GM23338 (cell line): ENCODE results near the gene CBY1. TPM values are rescaled to one million over a fixed set of nuclear protein-coding genes. Genes with fewer than 3 reads are reported as not detected.

Experiments
- CREB1 ChIP-seq: fragments of 250-450 bp; sonication (Bioruptor Pico); IDR thresholded peaks from 2 replicates; pipeline ENCODE4 v1.5.0; 2020; ENCODE audit warnings: low read depth, mild to moderate bottlenecking, moderate library complexity
- EZH2 ChIP-seq: fragments of 200-600 bp; sonication (generic); IDR thresholded peaks from one replicate; pipeline ENCODE4 v1.8.0; 2017; ENCODE audit warnings: antibody characterized with exemption, mild to moderate bottlenecking, low read depth; ENCODE audit not compliant: unreplicated experiment
- EZH2phosphoT487 ChIP-seq: fragments of 200-600 bp; sonication (generic); IDR thresholded peaks from one replicate; pipeline ENCODE4 v1.8.1; 2018; ENCODE audit warnings: antibody characterized with exemption; ENCODE audit not compliant: unreplicated experiment
- NANOG ChIP-seq: IDR thresholded peaks from 2 replicates; pipeline ENCODE4 v1.6.1; 2016; ENCODE audit warnings: antibody characterized with exemption, borderline replicate concordance
- ZNF114 ChIP-seq: fragments of 250-450 bp; sonication (Bioruptor Pico); IDR thresholded peaks from 2 replicates; pipeline ENCODE4 v1.5.0; 2020; ENCODE audit warnings: mild to moderate bottlenecking, moderate library complexity
- polyA plus RNA-seq: library from polyadenylated mRNA; unstranded; fragments of >200 nt; fragmentation: Nextera tagmentation; extraction: Ambion mirVana; gene quantifications from 2 replicates; pipeline ENCODE4 v1.2.1, GENCODE V29; 2016
- total RNA-seq: library from RNA; depleted of rRNA; stranded (reverse); fragments of >200 nt; shearing (Covaris generic); gene quantifications from 2 replicates; pipeline ENCODE4 v1.2.3, GENCODE V29; 2014; rRNA removed
- TF ChIP-seq, protein P1 (sequence below): fragments of 250-450 bp; sonication (Bioruptor Pico); IDR thresholded peaks from 2 replicates; pipeline ENCODE4 v1.5.0; 2020; ENCODE audit warnings: mild to moderate bottlenecking, moderate library complexity
- TF ChIP-seq, protein P2 (sequence below): IDR thresholded peaks from 2 replicates; pipeline ENCODE4 v1.6.1; 2016; ENCODE audit warnings: antibody characterized with exemption

The CBY1 gene
- total and polyA plus RNA-seq, 2 experiments from 2014 or later = 12.8 to 36.4 TPM

GRCh38 chr22:38721551-38721950, 65.1 kb downstream of the CBY1 start (continued):
- TF ChIP-seq, protein P1, sequence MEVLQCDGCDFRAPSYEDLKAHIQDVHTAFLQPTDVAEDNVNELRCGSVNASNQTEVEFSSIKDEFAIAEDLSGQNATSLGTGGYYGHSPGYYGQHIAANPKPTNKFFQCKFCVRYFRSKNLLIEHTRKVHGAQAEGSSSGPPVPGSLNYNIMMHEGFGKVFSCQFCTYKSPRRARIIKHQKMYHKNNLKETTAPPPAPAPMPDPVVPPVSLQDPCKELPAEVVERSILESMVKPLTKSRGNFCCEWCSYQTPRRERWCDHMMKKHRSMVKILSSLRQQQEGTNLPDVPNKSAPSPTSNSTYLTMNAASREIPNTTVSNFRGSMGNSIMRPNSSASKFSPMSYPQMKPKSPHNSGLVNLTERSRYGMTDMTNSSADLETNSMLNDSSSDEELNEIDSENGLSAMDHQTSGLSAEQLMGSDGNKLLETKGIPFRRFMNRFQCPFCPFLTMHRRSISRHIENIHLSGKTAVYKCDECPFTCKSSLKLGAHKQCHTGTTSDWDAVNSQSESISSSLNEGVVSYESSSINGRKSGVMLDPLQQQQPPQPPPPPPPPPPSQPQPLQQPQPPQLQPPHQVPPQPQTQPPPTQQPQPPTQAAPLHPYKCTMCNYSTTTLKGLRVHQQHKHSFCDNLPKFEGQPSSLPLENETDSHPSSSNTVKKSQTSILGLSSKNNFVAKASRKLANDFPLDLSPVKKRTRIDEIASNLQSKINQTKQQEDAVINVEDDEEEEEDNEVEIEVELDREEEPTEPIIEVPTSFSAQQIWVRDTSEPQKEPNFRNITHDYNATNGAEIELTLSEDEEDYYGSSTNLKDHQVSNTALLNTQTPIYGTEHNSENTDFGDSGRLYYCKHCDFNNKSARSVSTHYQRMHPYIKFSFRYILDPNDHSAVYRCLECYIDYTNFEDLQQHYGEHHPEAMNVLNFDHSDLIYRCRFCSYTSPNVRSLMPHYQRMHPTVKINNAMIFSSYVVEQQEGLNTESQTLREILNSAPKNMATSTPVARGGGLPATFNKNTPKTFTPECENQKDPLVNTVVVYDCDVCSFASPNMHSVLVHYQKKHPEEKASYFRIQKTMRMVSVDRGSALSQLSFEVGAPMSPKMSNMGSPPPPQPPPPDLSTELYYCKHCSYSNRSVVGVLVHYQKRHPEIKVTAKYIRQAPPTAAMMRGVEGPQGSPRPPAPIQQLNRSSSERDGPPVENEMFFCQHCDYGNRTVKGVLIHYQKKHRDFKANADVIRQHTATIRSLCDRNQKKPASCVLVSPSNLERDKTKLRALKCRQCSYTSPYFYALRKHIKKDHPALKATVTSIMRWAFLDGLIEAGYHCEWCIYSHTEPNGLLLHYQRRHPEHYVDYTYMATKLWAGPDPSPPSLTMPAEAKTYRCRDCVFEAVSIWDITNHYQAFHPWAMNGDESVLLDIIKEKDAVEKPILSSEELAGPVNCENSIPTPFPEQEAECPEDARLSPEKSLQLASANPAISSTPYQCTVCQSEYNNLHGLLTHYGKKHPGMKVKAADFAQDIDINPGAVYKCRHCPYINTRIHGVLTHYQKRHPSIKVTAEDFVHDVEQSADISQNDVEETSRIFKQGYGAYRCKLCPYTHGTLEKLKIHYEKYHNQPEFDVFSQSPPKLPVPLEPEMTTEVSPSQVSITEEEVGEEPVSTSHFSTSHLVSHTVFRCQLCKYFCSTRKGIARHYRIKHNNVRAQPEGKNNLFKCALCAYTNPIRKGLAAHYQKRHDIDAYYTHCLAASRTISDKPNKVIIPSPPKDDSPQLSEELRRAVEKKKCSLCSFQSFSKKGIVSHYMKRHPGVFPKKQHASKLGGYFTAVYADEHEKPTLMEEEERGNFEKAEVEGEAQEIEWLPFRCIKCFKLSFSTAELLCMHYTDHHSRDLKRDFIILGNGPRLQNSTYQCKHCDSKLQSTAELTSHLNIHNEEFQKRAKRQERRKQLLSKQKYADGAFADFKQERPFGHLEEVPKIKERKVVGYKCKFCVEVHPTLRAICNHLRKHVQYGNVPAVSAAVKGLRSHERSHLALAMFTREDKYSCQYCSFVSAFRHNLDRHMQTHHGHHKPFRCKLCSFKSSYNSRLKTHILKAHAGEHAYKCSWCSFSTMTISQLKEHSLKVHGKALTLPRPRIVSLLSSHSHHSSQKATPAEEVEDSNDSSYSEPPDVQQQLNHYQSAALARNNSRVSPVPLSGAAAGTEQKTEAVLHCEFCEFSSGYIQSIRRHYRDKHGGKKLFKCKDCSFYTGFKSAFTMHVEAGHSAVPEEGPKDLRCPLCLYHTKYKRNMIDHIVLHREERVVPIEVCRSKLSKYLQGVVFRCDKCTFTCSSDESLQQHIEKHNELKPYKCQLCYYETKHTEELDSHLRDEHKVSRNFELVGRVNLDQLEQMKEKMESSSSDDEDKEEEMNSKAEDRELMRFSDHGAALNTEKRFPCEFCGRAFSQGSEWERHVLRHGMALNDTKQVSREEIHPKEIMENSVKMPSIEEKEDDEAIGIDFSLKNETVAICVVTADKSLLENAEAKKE (CRISPR knock-in tag) = no peak
- no peak for TF ChIP-seq ZNF114 (CRISPR knock-in tag)
- no peak for TF ChIP-seq CREB1 (CRISPR knock-in tag)
- TF ChIP-seq EZH2 = no peak
- TF ChIP-seq NANOG = no peak
- TF ChIP-seq, protein P2, sequence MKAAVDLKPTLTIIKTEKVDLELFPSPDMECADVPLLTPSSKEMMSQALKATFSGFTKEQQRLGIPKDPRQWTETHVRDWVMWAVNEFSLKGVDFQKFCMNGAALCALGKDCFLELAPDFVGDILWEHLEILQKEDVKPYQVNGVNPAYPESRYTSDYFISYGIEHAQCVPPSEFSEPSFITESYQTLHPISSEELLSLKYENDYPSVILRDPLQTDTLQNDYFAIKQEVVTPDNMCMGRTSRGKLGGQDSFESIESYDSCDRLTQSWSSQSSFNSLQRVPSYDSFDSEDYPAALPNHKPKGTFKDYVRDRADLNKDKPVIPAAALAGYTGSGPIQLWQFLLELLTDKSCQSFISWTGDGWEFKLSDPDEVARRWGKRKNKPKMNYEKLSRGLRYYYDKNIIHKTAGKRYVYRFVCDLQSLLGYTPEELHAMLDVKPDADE = no peak
- no peak for TF ChIP-seq EZH2phosphoT487

Other genes starting within 250 kb of the CBY1 start
- 1.3 TPM in 2 replicates for gene KCNJ4, start 201.4 kb upstream of the CBY1 start, total RNA-seq
- gene KCNJ4, start 201.4 kb upstream of the CBY1 start, polyA plus RNA-seq = 0.23 and 0.28 TPM in 2 replicates
- 5.6 and 11.1 TPM in 2 replicates for gene KDELR3, start 188.5 kb upstream of the CBY1 start, total RNA-seq
- gene KDELR3, start 188.5 kb upstream of the CBY1 start, polyA plus RNA-seq = 5.7 and 7.8 TPM in 2 replicates
- gene DDX17, start 150.3 kb upstream of the CBY1 start, total RNA-seq = 452 and 603 TPM in 2 replicates
- gene DDX17, start 150.3 kb upstream of the CBY1 start, polyA plus RNA-seq = 88.0 and 91.0 TPM in 2 replicates
- 5.0 and 8.0 TPM in 2 replicates for gene DMC1, start 86.5 kb upstream of the CBY1 start, total RNA-seq
- 13.2 and 18.5 TPM in 2 replicates for gene DMC1, start 86.5 kb upstream of the CBY1 start, polyA plus RNA-seq
- gene FAM227A, start 246 bp upstream of the CBY1 start, total RNA-seq = 6.1 and 11.0 TPM in 2 replicates
- gene FAM227A, start 246 bp upstream of the CBY1 start, polyA plus RNA-seq = 4.3 and 5.8 TPM in 2 replicates
- gene TOMM22, start 25.3 kb downstream of the CBY1 start, total RNA-seq = 84.0 and 87.0 TPM in 2 replicates
- gene TOMM22, start 25.3 kb downstream of the CBY1 start, polyA plus RNA-seq = 125 and 131 TPM in 2 replicates
- 16.1 and 19.7 TPM in 2 replicates for gene JOSD1, start 44.3 kb downstream of the CBY1 start, total RNA-seq
- gene JOSD1, start 44.3 kb downstream of the CBY1 start, polyA plus RNA-seq = 4.6 and 5.5 TPM in 2 replicates
- 79.9 and 88.4 TPM in 2 replicates for gene GTPBP1, start 49.3 kb downstream of the CBY1 start, total RNA-seq
- gene GTPBP1, start 49.3 kb downstream of the CBY1 start, polyA plus RNA-seq = 27.2 and 31.0 TPM in 2 replicates
- 12.6 and 17.6 TPM in 2 replicates for gene SUN2, start 99.4 kb downstream of the CBY1 start, total RNA-seq
- 7.2 and 8.2 TPM in 2 replicates for gene SUN2, start 99.4 kb downstream of the CBY1 start, polyA plus RNA-seq
- gene DNAL4, start 137.5 kb downstream of the CBY1 start, total RNA-seq = 10.0 and 11.3 TPM in 2 replicates
- 8.7 and 9.3 TPM in 2 replicates for gene DNAL4, start 137.5 kb downstream of the CBY1 start, polyA plus RNA-seq
- 9.3 and 13.4 TPM in 2 replicates for gene NPTXR, start 187.4 kb downstream of the CBY1 start, total RNA-seq
- gene NPTXR, start 187.4 kb downstream of the CBY1 start, polyA plus RNA-seq = 0.75 and 0.89 TPM in 2 replicates
- 18.2 and 23.0 TPM in 2 replicates for gene CBX6, start 215.6 kb downstream of the CBY1 start, total RNA-seq
- 17.4 and 18.5 TPM in 2 replicates for gene CBX6, start 215.6 kb downstream of the CBY1 start, polyA plus RNA-seq